ENCODE data around the gene CLEC14A.

DNA sequence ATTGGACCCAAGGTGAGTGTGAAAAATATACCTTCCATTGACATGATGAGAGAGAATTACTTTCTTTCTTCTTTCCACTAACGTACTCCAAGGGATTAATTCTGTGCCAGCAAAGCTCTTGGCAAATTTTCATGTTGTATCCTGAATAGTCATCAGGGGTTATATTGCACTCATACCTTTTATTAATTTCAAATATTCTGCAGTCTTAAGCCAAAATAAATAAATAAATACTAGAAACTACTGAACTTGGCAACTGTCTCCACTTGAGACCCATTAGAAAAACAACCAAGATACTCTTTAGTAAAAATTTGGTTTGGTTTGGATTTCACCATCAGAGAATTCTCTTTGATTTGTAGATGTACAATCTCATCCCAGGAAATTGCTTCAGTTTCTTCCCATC is 22.1 kb upstream of the CLEC14A start:
- TF ChIP-seq POLR2A (IDR thresholded peaks at IDR 0.05): no peak
- TF ChIP-seq, protein P1, sequence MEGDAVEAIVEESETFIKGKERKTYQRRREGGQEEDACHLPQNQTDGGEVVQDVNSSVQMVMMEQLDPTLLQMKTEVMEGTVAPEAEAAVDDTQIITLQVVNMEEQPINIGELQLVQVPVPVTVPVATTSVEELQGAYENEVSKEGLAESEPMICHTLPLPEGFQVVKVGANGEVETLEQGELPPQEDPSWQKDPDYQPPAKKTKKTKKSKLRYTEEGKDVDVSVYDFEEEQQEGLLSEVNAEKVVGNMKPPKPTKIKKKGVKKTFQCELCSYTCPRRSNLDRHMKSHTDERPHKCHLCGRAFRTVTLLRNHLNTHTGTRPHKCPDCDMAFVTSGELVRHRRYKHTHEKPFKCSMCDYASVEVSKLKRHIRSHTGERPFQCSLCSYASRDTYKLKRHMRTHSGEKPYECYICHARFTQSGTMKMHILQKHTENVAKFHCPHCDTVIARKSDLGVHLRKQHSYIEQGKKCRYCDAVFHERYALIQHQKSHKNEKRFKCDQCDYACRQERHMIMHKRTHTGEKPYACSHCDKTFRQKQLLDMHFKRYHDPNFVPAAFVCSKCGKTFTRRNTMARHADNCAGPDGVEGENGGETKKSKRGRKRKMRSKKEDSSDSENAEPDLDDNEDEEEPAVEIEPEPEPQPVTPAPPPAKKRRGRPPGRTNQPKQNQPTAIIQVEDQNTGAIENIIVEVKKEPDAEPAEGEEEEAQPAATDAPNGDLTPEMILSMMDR (IDR thresholded peaks at IDR 0.05): no peak

All from heart left ventricle (tissue), 13 donors.